SKM-1 (cell line): ENCODE results near the gene CCP110.

Source experiments
- DNase-seq: peaks from one replicate; lab custom pipeline; 2025; ENCODE audit not compliant: unreplicated experiment; lab: John Stamatoyannopoulos, UW

CCP110 gene

DNA sequence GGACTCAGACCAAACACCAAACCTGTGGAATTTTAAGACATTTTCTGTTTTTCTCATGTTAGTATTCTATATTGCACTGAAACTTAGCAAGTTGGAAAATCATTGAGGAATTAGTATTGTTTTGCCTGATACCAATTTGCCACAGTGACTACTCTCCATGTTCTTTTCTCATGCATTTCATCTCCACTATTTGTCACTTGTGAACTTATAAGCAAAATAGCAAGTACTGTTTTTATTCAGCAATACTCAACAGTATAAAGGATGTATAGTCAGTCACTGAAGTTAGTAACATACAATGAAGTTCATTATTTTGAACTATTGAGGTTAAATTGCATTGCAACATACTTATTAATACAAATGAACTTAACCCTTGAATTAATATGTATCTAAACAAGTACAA lies 25.9 kb downstream of the CCP110 start:
- no peak for DNase-seq

GRCh38 chr16:19555186-19555937 lies 31.6 kb downstream of the CCP110 start, which contains the start of gene VPS35L:
TSS of gene VPS35L (plus strand) at chr16:19555703. CDS start at chr16:19555730, 27 bp downstream.
- peak; percentile 93 for DNase-seq

DNA sequence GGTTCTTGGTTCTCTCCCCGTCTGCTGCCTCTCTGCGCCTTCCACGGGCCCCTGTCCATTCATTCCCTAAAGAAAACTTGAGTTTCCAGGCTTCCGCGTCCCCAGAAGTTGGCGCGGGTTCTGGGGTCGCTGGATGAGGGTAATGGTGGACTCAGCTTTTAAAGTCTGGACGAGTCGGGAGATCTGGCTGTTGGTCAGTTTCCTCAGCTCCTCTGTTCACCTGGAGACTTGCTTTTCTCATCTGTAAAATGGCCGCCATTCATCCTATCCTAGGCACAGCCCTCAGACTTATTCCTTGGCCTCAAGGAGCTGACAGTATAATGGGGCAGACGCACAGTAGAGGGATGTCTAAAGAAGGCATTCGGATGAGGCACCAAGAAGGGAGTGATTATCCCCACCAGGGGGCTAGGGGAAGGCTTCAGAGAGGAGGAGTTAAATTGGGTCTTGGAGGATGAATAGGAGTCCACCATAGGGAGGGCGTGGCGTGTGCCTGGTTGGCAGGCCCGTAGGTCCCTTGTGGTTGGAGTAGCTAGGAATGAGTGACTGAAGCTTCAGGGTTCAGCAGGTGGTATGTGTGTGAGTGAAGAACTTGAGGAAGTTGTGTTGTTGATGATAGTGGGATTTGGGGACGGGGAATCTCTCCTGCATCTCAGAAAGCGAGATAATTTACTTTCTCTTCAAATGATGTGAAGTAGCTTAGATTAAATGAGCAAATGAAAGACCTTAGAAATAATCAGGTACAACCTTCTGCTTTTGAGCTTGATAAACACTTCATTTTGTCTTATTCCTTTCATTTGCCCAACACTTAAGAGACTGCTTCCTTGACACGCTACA lies 32.4 kb downstream of the CCP110 start:
- DNase-seq = no peak

- no peak for DNase-seq
These were observed 35.6 kb downstream of the CCP110 start for GRCh38 chr16:19559242-19559910.

DNA sequence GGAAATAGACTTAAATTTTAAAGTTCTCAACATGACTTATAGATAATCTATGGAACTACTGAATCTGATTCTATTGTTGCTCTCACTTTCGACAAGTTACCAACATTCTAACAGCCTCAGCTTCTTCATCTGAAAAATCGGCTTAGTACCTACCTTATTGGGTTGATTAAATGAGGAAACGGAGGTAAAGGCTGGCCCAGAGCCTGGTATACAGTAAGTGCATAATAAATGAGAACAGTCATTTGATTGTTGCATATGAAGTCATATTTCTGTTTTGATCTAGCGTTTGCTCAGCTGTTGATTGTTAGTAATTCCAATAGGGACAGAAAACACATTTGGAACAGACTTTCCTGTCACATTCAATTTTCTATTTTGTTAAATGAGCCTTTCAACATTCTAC lies 36.3 kb downstream of the CCP110 start:
- DNase-seq = no peak

GRCh38 chr16:19563377-19563776 lies 39.6 kb downstream of the CCP110 start:
- DNase-seq = no peak

GRCh38 chr16:19566362-19566761 lies 42.6 kb downstream of the CCP110 start:
- DNase-seq = no peak

DNA sequence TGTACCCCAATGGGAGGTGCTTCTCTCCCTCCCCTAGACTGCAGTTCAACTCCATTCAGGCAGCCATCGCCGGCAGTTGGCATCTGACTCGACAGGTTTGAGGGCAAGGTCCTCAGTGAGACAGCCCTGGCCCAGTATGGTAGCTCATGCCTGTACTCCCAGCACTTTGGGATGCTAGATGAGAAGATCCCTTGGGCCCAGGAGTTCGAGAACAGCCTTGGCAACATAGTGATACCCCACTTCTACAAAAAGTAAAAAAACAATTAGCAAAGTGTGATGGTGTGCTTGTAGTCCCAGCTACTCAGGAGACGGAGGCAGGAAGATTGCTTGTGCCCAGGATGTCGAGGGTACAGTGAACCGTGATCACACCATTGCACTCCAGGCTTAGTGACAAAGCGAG lies 43.8 kb downstream of the CCP110 start:
- DNase-seq = no peak

- no peak for DNase-seq
These were observed 50.3 kb downstream of the CCP110 start for GRCh38 chr16:19573997-19574396.

- no peak for DNase-seq
These were observed 50.9 kb downstream of the CCP110 start for GRCh38 chr16:19574615-19575014.

DNA sequence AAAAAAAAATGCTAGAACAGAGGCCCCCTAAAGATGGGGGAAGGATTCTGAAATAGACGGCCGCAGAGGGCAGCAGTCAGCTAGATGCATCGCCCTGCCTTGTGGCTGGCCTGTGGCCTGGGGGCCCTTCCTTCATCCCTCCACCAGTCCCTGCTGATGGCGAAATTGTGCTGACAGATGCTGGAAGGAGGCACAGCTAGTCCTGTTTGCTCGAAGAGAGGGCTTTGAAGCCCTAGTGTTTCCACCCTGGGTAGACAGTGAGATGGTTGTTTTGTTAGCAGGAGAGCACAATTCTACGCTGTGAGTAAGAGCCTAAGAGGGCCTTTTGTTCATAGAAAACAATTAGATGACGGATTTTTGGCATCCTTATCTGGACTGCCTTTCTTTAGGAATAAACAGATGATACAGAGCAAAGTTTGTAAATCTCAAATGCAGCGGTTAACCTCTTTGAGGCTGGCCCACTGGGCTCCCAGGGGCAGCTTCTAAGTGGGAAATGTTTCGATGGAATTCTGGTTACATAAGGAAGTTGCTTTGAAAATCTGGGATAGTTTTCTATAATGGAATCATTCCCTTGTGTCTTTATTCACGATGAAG lies 54.7 kb downstream of the CCP110 start:
- DNase-seq = no peak

- DNase-seq = no peak
These were observed 58.5 kb downstream of the CCP110 start for GRCh38 chr16:19582050-19582831.

GRCh38 chr16:19583665-19584300 lies 60.0 kb downstream of the CCP110 start:
- peak; percentile 34 for DNase-seq

DNA sequence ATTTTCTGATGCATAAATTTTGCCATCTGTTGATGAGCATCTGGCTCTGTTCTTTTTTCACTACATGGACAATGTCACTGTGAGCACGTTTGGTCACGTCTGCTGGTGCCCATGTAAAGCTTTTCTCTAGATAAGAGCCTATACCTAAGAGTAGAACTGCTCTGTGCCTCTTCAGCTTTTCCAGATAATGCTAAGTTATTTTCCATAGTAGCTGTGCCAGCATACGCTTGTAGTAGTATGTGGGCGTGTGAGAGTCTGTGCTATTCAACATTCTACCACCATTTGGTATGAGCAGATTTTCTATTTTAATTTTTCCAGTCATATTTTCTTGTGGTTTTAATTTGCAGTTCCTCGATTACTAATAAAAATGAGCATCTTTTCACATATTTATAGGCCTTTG lies 64.9 kb downstream of the CCP110 start:
- no peak for DNase-seq

DNA sequence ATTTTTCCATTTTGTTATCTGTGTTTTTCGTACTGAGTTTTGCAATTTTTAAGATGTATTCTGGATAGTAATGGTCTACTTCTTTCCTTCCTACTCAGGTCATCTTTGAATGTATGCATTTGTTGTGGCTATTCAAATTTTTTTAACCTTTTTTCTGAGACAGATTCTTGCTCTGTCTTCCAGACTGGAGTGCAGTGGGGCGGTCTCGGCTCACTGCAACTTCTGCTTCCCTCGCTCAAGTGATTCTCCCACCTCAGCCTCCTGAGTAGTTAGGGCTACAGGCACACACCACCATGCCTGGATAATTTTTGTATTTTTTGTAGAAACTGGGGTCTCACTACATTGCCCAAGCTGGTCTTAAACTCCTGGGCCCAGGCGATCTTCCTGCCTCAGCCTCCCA lies 65.4 kb downstream of the CCP110 start:
- DNase-seq = no peak

GRCh38 chr16:19589771-19590302 lies 66.1 kb downstream of the CCP110 start:
- DNase-seq = no peak

DNA sequence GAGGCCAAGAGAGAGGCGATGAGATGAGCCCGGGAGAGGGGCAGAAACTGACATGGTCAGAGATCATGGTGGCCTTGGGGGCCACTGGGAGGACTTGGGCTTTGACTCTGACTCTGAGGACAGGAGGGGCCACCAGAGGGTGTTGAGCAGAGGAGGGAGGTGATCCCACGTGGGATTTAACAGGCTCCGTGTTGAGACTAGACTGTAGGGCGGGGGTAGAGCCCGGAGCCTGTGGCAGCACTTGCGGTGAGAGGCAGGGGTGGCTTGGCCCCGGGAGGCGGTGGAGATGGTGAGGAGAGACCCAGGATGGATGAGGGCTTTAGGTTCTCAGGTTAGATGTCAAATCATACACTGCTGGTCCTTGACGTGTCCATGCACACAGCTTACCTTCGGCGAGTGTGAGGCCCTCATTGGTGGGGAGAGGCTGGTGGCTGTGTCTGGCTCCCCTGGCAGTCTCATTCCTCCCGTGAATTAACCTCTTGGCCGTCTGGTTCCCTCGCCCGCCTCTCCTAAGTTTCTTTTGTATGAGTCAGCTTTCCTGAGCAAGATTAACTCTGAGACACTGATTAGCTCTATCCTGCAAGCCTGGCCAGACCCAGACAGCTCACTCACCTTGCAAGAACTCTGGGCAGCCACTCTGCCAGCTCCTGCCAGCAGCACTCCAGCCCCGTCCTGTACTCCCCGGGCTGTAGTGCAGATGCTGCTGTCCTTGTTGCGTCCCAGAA lies 71.5 kb downstream of the CCP110 start:
- no peak for DNase-seq

- DNase-seq = no peak
These were observed 75.2 kb downstream of the CCP110 start for GRCh38 chr16:19598805-19599510.
